ENCODE measurements around the gene WDR6. TPM values are rescaled to one million over a fixed set of nuclear protein-coding genes. Genes with fewer than 3 reads are reported as not detected.
A peak's percentile ranks its signal among the peaks of the same experiment; 100 is the strongest.

Gene WDR6
- total RNA-seq, 2 experiments from 2014 or later: 111 to 125 TPM

DNA sequence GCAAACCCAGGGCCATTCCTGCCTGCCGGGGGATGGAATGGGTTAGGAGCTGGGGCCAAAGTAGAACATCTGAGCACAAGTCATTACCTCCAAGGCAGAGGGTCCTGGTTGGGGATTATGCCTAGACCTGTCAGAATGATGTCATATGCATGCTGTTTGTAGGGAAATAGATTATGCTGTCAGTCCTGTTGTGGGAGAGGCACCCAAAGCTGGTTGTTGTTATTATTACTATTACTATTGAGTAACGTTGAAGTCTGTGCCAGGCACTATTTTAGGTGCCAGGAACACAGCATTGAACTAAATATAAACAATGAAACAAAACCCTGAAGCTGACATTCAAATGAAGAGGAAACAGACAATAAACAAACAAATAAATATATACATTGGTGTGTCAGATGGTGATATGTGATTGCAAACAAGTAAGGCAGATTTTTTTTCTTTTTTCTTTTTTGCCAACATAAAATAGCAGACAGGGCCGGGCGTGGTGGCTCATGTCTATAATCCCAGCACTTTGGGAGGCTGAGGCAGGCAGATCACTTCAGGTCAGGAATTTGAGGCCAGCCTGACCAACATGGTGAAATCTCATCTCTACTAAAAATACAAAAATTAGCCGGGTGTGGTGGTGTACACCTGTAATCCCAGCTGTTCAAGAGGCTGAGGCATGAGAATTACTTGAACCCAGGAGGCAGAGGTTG, 15.2 kb upstream of the WDR6 start:
- intact Hi-C loops (cut with micrococcal nuclease): no loop called here
- Mint-ChIP-seq H3K27me3 (no peaks in the 10 kb centered on the region), H3K4me1 (ENCODE audit: low read depth) (peaks cover 41% of the 10 kb centered on the region), H3K4me3 (peak overlapping the region; percentile 92), H3K9me3 (no peaks in the 10 kb centered on the region), H3K27ac (peak overlapping the region; percentile 77), H3K36me3 (ENCODE audit: low read depth) (peaks cover 22% of the 10 kb centered on the region)
- ChIA-PET CTCF (interaction anchor here (1.1 to 2.3 kb wide), 6 partner anchors 16 to 443 kb away, joined by 3 to 22 read pairs (median 4); partner anchors contain the start of genes NDUFAF3 and WDR6), POLR2A (interaction anchor here (0.8 to 6.5 kb wide), 11 partner anchors 9 to 130 kb away, joined by 3 to 72 read pairs (median 6); partner anchors contain the start of genes ARIH2, DALRD3, IMPDH2 and NDUFAF3)
- TF ChIP-seq, protein P1, sequence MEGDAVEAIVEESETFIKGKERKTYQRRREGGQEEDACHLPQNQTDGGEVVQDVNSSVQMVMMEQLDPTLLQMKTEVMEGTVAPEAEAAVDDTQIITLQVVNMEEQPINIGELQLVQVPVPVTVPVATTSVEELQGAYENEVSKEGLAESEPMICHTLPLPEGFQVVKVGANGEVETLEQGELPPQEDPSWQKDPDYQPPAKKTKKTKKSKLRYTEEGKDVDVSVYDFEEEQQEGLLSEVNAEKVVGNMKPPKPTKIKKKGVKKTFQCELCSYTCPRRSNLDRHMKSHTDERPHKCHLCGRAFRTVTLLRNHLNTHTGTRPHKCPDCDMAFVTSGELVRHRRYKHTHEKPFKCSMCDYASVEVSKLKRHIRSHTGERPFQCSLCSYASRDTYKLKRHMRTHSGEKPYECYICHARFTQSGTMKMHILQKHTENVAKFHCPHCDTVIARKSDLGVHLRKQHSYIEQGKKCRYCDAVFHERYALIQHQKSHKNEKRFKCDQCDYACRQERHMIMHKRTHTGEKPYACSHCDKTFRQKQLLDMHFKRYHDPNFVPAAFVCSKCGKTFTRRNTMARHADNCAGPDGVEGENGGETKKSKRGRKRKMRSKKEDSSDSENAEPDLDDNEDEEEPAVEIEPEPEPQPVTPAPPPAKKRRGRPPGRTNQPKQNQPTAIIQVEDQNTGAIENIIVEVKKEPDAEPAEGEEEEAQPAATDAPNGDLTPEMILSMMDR (IDR thresholded peaks at IDR 0.05): no peak
- ATAC-seq (no peak), DNase-seq (no peak)

DNA sequence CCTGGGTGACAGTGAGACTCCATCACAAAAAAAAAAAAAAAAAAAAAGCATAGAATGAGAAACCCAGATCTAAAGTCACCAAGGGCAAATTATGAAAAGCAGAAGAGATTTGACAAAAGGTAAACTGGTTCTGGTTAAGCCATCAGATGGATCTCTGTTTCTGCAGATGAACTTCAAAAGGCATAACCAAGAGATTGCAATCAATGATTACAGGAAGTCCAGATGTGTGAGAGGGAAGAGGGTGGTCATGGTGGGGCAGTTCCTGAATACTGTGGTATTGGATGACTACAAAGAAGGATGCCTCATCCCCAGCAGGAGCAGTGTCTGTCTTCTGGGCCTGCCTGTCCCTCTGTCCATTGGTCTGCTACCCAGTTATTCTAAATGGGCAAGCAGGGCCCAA, 13.4 kb upstream of the WDR6 start:
- TF ChIP-seq, protein P1 (IDR thresholded peaks at IDR 0.05): no peak
- H3K4me1 Mint-ChIP-seq (ENCODE audit: low read depth): peaks cover 35% of the 10 kb centered on the region
- ATAC-seq: no peak
- no peaks in the 10 kb centered on the region for H3K27me3 Mint-ChIP-seq
- DNase-seq: no peak
- POLR2A ChIA-PET: interaction anchor here (3.0 kb wide), 1 partner anchor 13 kb away, joined by 15 read pairs; the partner anchor contains the start of gene WDR6
- CTCF ChIA-PET: interaction anchor here (1.6 to 1.7 kb wide), 2 partner anchors 13 to 20 kb away, joined by 3 to 4 read pairs; partner anchors contain the start of gene WDR6
- intact Hi-C loops (cut with micrococcal nuclease): no loop called here
- H3K36me3 Mint-ChIP-seq (ENCODE audit: low read depth): peaks cover 22% of the 10 kb centered on the region
- H3K9me3 Mint-ChIP-seq: no peaks in the 10 kb centered on the region
- H3K27ac Mint-ChIP-seq: no peak overlapping the region
- no peak overlapping the region for H3K4me3 Mint-ChIP-seq

DNA sequence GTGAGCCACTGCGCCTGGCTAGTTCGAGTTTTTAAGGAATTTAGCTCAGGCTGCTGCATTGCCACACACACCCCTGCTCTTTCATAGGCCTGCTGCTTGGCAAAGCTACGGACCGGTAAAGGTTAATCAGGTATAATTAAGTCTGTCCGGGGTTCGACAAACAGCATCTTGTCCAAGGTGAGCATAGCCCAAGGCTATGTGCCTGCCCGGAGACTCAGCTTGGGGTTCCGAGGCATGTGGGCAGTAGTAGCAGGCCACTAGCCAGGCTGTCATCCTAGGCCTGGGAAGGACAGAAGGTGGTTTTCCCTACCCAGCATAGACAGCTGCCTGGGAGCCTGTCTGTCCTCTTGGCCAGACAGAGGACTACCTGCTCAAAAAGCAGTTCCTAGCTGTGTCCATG, 10.6 kb upstream of the WDR6 start:
- Mint-ChIP-seq H3K4me3 (no peak overlapping the region), H3K4me1 (ENCODE audit: low read depth) (peaks cover 19% of the 10 kb centered on the region), H3K36me3 (ENCODE audit: low read depth) (peaks cover 9% of the 10 kb centered on the region), H3K9me3 (no peaks in the 10 kb centered on the region), H3K27ac (no peak overlapping the region), H3K27me3 (no peaks in the 10 kb centered on the region)
- ATAC-seq: no peak
- POLR2A ChIA-PET: interaction anchor here (0.8 to 3.0 kb wide), 4 partner anchors 8 to 20 kb away, joined by 3 to 13 read pairs (median 6); partner anchors contain the start of gene WDR6
- no peak for DNase-seq
- CTCF ChIA-PET: interaction anchor here (2.0 to 2.2 kb wide), 2 partner anchors 9 to 18 kb away, joined by 6 to 10 read pairs; no protein-coding TSS in a partner anchor
- TF ChIP-seq, protein P1 (IDR thresholded peaks at IDR 0.05): no peak
- intact Hi-C loops (cut with micrococcal nuclease): no loop called here

DNA sequence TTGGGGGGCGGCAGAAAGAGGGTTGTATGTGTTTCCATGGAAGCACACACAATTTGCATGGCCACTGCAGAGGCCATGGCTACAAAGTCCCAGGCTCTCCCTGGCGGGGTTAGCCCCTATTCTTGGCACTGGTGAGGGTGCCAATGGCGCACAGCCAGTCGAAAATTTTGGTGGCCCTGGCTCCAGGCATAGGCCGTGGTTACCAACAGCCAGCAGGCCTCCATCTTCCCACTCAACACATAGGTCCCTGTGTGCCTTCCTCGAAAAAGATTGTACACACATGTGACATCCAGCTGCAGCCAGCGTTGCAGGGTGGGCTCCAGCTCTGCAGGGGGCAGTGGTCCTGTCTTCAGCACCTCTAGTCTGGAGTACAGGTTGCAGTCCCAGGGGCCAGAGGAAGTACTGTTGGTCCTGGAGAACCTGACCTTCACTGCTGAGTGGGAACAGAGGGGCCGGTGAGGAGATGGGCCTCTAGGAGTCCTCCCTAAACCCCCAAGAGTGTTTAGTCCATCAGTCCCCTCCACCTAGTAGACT, 10.0 kb upstream of the WDR6 start:
- no peaks in the 10 kb centered on the region for H3K9me3 Mint-ChIP-seq
- no peak overlapping the region for H3K27ac Mint-ChIP-seq
- no peak overlapping the region for H3K4me3 Mint-ChIP-seq
- intact Hi-C loops (cut with micrococcal nuclease): no loop called here
- CTCF ChIA-PET: interaction anchor here (2.0 to 2.2 kb wide), 2 partner anchors 9 to 17 kb away, joined by 6 to 10 read pairs; no protein-coding TSS in a partner anchor
- ATAC-seq: no peak
- POLR2A ChIA-PET: interaction anchor here (0.8 to 3.0 kb wide), 4 partner anchors 8 to 21 kb away, joined by 3 to 13 read pairs (median 4); partner anchors contain the start of gene WDR6
- H3K4me1 Mint-ChIP-seq (ENCODE audit: low read depth): peaks cover 15% of the 10 kb centered on the region
- no peaks in the 10 kb centered on the region for H3K27me3 Mint-ChIP-seq
- TF ChIP-seq, protein P1 (IDR thresholded peaks at IDR 0.05): no peak
- DNase-seq: no peak
- peaks cover 5% of the 10 kb centered on the region for H3K36me3 Mint-ChIP-seq (ENCODE audit: low read depth)

All from activated CD8-positive, alpha-beta T cell treated with anti-CD3 and anti-CD28 coated beads for 36 hours (primary cell).